Transverse colon (tissue), 4 donors: ENCODE data around the gene AJAP1. TPM values are rescaled to one million over a fixed set of nuclear protein-coding genes. Genes with fewer than 3 reads are reported as not detected.

ENCODE experiments used
- DNase-seq: peaks from one replicate; pipeline ENCODE4 v3.0.0-alpha.2; 2019
- H3K27ac ChIP-seq, 4 donors: fragments of 200-600 bp; sonication (generic); 2 replicates each; pipeline ENCODE4 v1.5.1; 2016 to 2018; ENCODE audit warnings: inconsistent platforms in 4 of 4
- H3K27me3 ChIP-seq: fragments of 200-600 bp; sonication (generic); 2 replicates; pipeline ENCODE4 v1.5.1; 2017; ENCODE audit warnings: inconsistent platforms
- H3K36me3 ChIP-seq, 4 donors: fragments of 200-600 bp; sonication (generic); 2 replicates each; pipeline ENCODE4 v1.5.1; 2017 to 2019; ENCODE audit warnings: inconsistent platforms in 4 of 4
- H3K4me1 ChIP-seq, 4 donors: fragments of 200-600 bp; sonication (generic); 2 replicates each; pipeline ENCODE4 v1.5.1; 2017 to 2020; ENCODE audit warnings: inconsistent platforms in 4 of 4
- H3K4me3 ChIP-seq, 4 donors: fragments of 200-600 bp; sonication (generic); 1 replicate in 1 of 4; 2 replicates in 3 of 4; pipeline versions ENCODE4 v1.5.1 to v1.6.1; 2017 to 2019; ENCODE audit warnings: inconsistent platforms in 4 of 4
- H3K9me3 ChIP-seq, 2 donors: fragments of 200-600 bp; sonication (generic); 2 replicates each; pipeline ENCODE4 v1.5.1; 2017 to 2019; ENCODE audit warnings: inconsistent platforms in 2 of 2
- CTCF ChIP-seq, 5 experiments: fragments of 200-600 bp in 3 of 5; fragments of 450-650 bp in 2 of 5; sonication (generic) in 3 of 5; IDR thresholded peaks; 1 replicate in 2 of 5; 2 replicates in 3 of 5; pipeline ENCODE4 v1.5.1; 2016 to 2017; ENCODE audit warnings: antibody characterized with exemption in 5 of 5, inconsistent platforms in 3 of 5, mild to moderate bottlenecking in 2 of 5, moderate library complexity in 1 of 5
- EP300 ChIP-seq: sonication (generic); formaldehyde crosslinking; IDR thresholded peaks from one replicate; pipeline ENCODE4 v1.6.1; 2017; ENCODE audit warnings: antibody characterized with exemption, low read depth
- POLR2A ChIP-seq: fragments of 450-650 bp; IDR thresholded peaks from one replicate; pipeline ENCODE4 v1.6.1; 2016; ENCODE audit warnings: antibody characterized with exemption, mild to moderate bottlenecking, moderate library complexity
- POLR2AphosphoS5 ChIP-seq, 3 donors: sonication (generic); formaldehyde crosslinking; IDR thresholded peaks; one replicate each; pipeline ENCODE4 v1.6.1; 2016; ENCODE audit warnings: antibody characterized with exemption in 3 of 3
- WGBS, 2 donors: methylation state at CpG; one replicate each; pipeline ENCODE4 v1.1.5; 2018; ENCODE audit warnings: low coverage in 1 of 2; 5-methylcytosine and 5-hydroxymethylcytosine counted together
- in situ Hi-C, 4 donors: fragments of 200-750 bp; cut with MboI; loops; one replicate each; pipeline versions ENCODE4 v1.15.0 to v1.15.1; 2017; ENCODE audit warnings: low sequenced_read_pairs in 3 of 4, low pct_ligation_motif_present in 1 of 4, low pct_unique_long_range_greater_than_20kb in 1 of 4
- intact Hi-C: fragments of 100-400 bp; cut with DNase I; formaldehyde crosslinking; loops from one replicate; pipeline ENCODE4 v1.15.1; 2023; ENCODE audit warnings: low total_unique reads
- total RNA-seq, 4 donors: library from RNA; depleted of rRNA; stranded (reverse); fragments of >200 nt; gene quantifications; one replicate each; pipeline ENCODE4 v1.1.0, GENCODE V29; 2016

Gene AJAP1
- total RNA-seq, 4 donors from 2014 or later: 0.14 to 0.16 TPM; not detected in 2

DNA sequence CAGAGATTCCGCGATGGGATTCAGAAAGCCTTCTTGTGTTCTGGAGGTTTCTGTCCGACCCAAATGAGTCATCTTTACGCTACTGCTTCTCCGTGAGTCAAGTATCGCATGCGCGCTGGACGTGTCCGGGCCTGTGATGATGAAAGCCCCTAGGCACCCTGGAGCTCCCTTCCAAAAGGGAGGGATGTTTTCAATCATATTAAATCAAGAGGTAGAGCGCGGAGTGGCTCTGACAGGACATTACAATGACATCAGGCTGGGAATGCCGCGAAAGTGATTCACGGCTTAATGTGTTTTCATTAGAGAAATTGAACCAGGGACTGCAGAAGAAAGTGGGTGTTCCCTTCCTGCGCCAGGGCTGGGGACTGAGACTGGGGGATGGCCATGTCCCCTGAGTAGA is 48.5 kb downstream of the AJAP1 start:
- no peaks in the 10 kb centered on the region for H3K27me3 ChIP-seq
- no peak overlapping the region for H3K27ac ChIP-seq
- TF ChIP-seq EP300 (no peak), CTCF (IDR thresholded peaks at IDR 0.05) (no peak), POLR2AphosphoS5 (IDR thresholded peaks at IDR 0.05) (no peak), POLR2A (no peak)
- DNase-seq: no peak
- H3K4me3 ChIP-seq: no peak overlapping the region
- no peaks in the 10 kb centered on the region for H3K36me3 ChIP-seq
- H3K9me3 ChIP-seq: no peaks in the 10 kb centered on the region
- no peaks in the 10 kb centered on the region for H3K4me1 ChIP-seq
- WGBS, 2 donors: 93 to 94% methylated on average over 6 to 16 of the region's 16 CpGs
- intact Hi-C loops (no loop called here), in situ Hi-C loops (no loop called here)

- H3K9me3 ChIP-seq: no peaks in the 10 kb centered on the region
- no peaks in the 10 kb centered on the region for H3K27me3 ChIP-seq
- in situ Hi-C loops (no loop called here), intact Hi-C loops (no loop called here)
- 72 to 84% methylated on average over 2 to 6 of the region's 6 CpGs for WGBS, 2 donors
- DNase-seq: no peak
- no peaks in the 10 kb centered on the region for H3K36me3 ChIP-seq
- H3K4me3 ChIP-seq: no peak overlapping the region
- no peak for TF ChIP-seq EP300
- no peak for TF ChIP-seq POLR2A
- no peak for TF ChIP-seq POLR2AphosphoS5 (IDR thresholded peaks at IDR 0.05)
- no peak for TF ChIP-seq CTCF (IDR thresholded peaks at IDR 0.05)
- H3K4me1 ChIP-seq: no peaks in the 10 kb centered on the region
- no peak overlapping the region for H3K27ac ChIP-seq
Observed at GRCh38 chr1:4703646-4704045, 49.2 kb downstream of the AJAP1 start.

GRCh38 chr1:4708840-4709507 is 54.6 kb downstream of the AJAP1 start:
- Histone ChIP-seq H3K4me1 (no peaks in the 10 kb centered on the region), H3K36me3 (no peaks in the 10 kb centered on the region), H3K9me3 (no peaks in the 10 kb centered on the region), H3K27ac (no peak overlapping the region), H3K27me3 (peaks cover 20% of the 10 kb centered on the region), H3K4me3 (no peak overlapping the region)
- TF ChIP-seq POLR2AphosphoS5 (IDR thresholded peaks at IDR 0.05) (no peak), CTCF (IDR thresholded peaks at IDR 0.05) (no peak), POLR2A (no peak), EP300 (no peak)
- no peak for DNase-seq
- intact Hi-C loops: no loop called here
- WGBS, 2 donors: 59 to 92% methylated on average over 2 to 5 of the region's 5 CpGs
- in situ Hi-C loops: no loop called here

DNA sequence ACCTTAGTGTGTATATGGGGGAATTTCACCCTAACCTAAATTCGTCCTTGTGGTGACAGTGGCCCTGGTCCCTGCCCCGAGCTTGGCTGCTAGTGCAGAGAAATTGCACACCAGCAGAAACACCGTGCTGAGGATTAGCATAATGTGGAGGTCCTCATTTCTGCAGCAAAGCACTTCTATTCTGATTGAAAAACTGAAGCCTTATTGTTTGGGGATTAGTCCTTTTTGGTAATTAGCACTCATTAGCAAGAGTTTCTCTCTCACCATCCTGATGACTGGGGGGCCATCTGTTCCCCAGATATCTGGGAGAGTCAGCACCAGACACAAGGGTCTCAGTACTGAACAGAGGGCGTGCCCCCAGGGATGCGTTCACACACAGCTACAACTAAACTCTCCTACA is 55.2 kb downstream of the AJAP1 start:
- TF ChIP-seq POLR2A: no peak
- no peak for TF ChIP-seq POLR2AphosphoS5 (IDR thresholded peaks at IDR 0.05)
- no peak for TF ChIP-seq EP300
- no peak for TF ChIP-seq CTCF (IDR thresholded peaks at IDR 0.05)
- H3K36me3 ChIP-seq: no peaks in the 10 kb centered on the region
- WGBS, 2 donors: 73% methylated on average over 5 of the region's 5 CpGs; no CpG with 5 or more reads in 1 of the 2 donors
- no peaks in the 10 kb centered on the region for H3K4me1 ChIP-seq
- no peak overlapping the region for H3K27ac ChIP-seq
- intact Hi-C loops (no loop called here), in situ Hi-C loops (no loop called here)
- DNase-seq: no peak
- no peak overlapping the region for H3K4me3 ChIP-seq
- peaks cover 20% of the 10 kb centered on the region for H3K27me3 ChIP-seq
- H3K9me3 ChIP-seq: no peaks in the 10 kb centered on the region
